Smooth muscle cell (in vitro differentiated cells): ENCODE data around the gene TMEM184C. TPM values are rescaled to one million over a fixed set of nuclear protein-coding genes. Genes with fewer than 3 reads are reported as not detected.
A peak's percentile ranks its signal among the peaks of the same experiment; 100 is the strongest.

Experiments
- DNase-seq: peaks from one replicate; lab custom pipeline; 2025; ENCODE audit not compliant: unreplicated experiment; lab: John Stamatoyannopoulos, UW
- H2AFZ ChIP-seq: fragments of 200-600 bp; sonication (generic); 2 replicates; pipeline ENCODE4 v1.6.0; 2016; ENCODE audit warnings: antibody characterized with exemption, low read depth, mild to moderate bottlenecking
- H3F3A ChIP-seq: fragments of 200-600 bp; sonication (generic); 2 replicates; pipeline ENCODE4 v1.6.0; 2017; ENCODE audit warnings: antibody characterized with exemption, low read depth
- H3K27ac ChIP-seq: fragments of 200-600 bp; sonication (generic); 2 replicates; pipeline ENCODE4 v1.5.1; 2016; ENCODE audit warnings: low read depth, mild to moderate bottlenecking
- H3K27me3 ChIP-seq: fragments of 200-600 bp; sonication (generic); 2 replicates; pipeline ENCODE4 v1.6.1; 2016; ENCODE audit warnings: low read depth, mild to moderate bottlenecking
- H3K36me3 ChIP-seq: fragments of 200-600 bp; sonication (generic); 2 replicates; pipeline ENCODE4 v1.5.1; 2016; ENCODE audit warnings: low read depth
- H3K4me1 ChIP-seq: fragments of 200-600 bp; sonication (generic); 2 replicates; pipeline ENCODE4 v1.5.1; 2016; ENCODE audit warnings: low read depth
- H3K4me2 ChIP-seq: fragments of 200-600 bp; sonication (generic); 2 replicates; pipeline ENCODE4 v1.6.0; 2016; ENCODE audit warnings: mild to moderate bottlenecking
- H3K4me3 ChIP-seq: fragments of 200-600 bp; sonication (generic); 2 replicates; pipeline ENCODE4 v1.5.1; 2016; ENCODE audit warnings: mild to moderate bottlenecking
- H3K79me2 ChIP-seq: fragments of 200-600 bp; sonication (generic); 2 replicates; pipeline ENCODE4 v1.6.0; 2016; ENCODE audit warnings: low read depth, mild to moderate bottlenecking
- H3K9ac ChIP-seq: fragments of 200-600 bp; sonication (generic); 2 replicates; pipeline ENCODE4 v1.6.0; 2016; ENCODE audit warnings: low read depth
- H3K9me3 ChIP-seq: fragments of 200-600 bp; sonication (generic); replicated peaks from 2 replicates; pipeline ENCODE4 v1.5.1; 2016; ENCODE audit warnings: low read depth
- H4K20me1 ChIP-seq: fragments of 200-600 bp; sonication (generic); 2 replicates; pipeline ENCODE4 v1.6.0; 2016; ENCODE audit warnings: low read depth
- CTCF ChIP-seq: fragments of 200-600 bp; sonication (generic); IDR thresholded peaks from 2 replicates; pipeline ENCODE4 v1.5.1; 2017; ENCODE audit warnings: borderline replicate concordance, mild to moderate bottlenecking, antibody characterized with exemption; ENCODE audit not compliant: insufficient read depth, poor library complexity, severe bottlenecking
- WGBS: methylation state at CpG from one replicate; pipeline ENCODE4 v1.1.7; 2016; ENCODE audit warnings: low lambda C conversion rate; 5-methylcytosine and 5-hydroxymethylcytosine counted together
- polyA plus RNA-seq: library from polyadenylated mRNA; unstranded; fragments of >200 nt; fragmentation: Nextera tagmentation; extraction: Ambion mirVana; gene quantifications from 2 replicates; pipeline ENCODE4 v1.2.1, GENCODE V29; 2016
- total RNA-seq: library from RNA; depleted of rRNA; stranded (reverse); fragments of >200 nt; gene quantifications from 2 replicates; pipeline ENCODE4 v1.2.3, GENCODE V29; 2014

The TMEM184C gene
- total and polyA plus RNA-seq, 2 experiments from 2014 or later, result 21.6 to 33.2 TPM

GRCh38 chr4:147683188-147683591 is 66.0 kb downstream of the TMEM184C start:
- H3K9me3 ChIP-seq, result no peaks in the 10 kb centered on the region
- DNase-seq, result peak; percentile 1
- H3K27ac ChIP-seq, result peak overlapping the region; percentile 88
- H3K36me3 ChIP-seq, result no peaks in the 10 kb centered on the region
- H3K4me1 ChIP-seq, result peaks cover 15% of the 10 kb centered on the region
- no peaks in the 10 kb centered on the region for H4K20me1 ChIP-seq
- TF ChIP-seq CTCF, result no peak
- no peaks in the 10 kb centered on the region for H3K27me3 ChIP-seq
- peak overlapping the region; percentile 77 for H3K4me3 ChIP-seq
- peak overlapping the region; percentile 95 for H2AFZ ChIP-seq
- H3K79me2 ChIP-seq, result peaks cover 29% of the 10 kb centered on the region
- peak overlapping the region; percentile 92 for H3K9ac ChIP-seq
- 11% methylated on average over 10 of the region's 10 CpGs for WGBS
- no peaks in the 10 kb centered on the region for H3F3A ChIP-seq
- H3K4me2 ChIP-seq, result peak overlapping the region; percentile 85

GRCh38 chr4:147683717-147684700 is 66.8 kb downstream of the TMEM184C start, which contains the start of gene PRMT9:
PRMT9 (minus strand) TSS chr4:147684163; CDS start chr4:147683987, 176 bp downstream.
- no peaks in the 10 kb centered on the region for H4K20me1 ChIP-seq
- peak within 1 kb of the TSS; percentile 85 for H3K4me2 ChIP-seq
- peak within 1 kb of the TSS; percentile 92 for H3K9ac ChIP-seq
- H3K79me2 ChIP-seq, result peaks cover 29% of the 10 kb centered on the region
- H3K27ac ChIP-seq, result peak within 1 kb of the TSS; percentile 88
- 1% methylated on average over 69 of the region's 69 CpGs for WGBS
- H3K4me1 ChIP-seq, result peaks cover 15% of the 10 kb centered on the region
- TF ChIP-seq CTCF, result no peak
- H3K4me3 ChIP-seq, result peak within 1 kb of the TSS; percentile 77
- H3F3A ChIP-seq, result no peaks in the 10 kb centered on the region
- H2AFZ ChIP-seq, result peak within 1 kb of the TSS; percentile 95
- H3K27me3 ChIP-seq, result no peaks in the 10 kb centered on the region
- no peaks in the 10 kb centered on the region for H3K9me3 ChIP-seq
- no peaks in the 10 kb centered on the region for H3K36me3 ChIP-seq
- peak; percentile 64 for DNase-seq

- H4K20me1 ChIP-seq, result no peaks in the 10 kb centered on the region
- no peak overlapping the region for H3K4me3 ChIP-seq
- H3K27ac ChIP-seq, result no peak overlapping the region
- H3K79me2 ChIP-seq, result no peaks in the 10 kb centered on the region
- H3K9ac ChIP-seq, result no peak overlapping the region
- TF ChIP-seq CTCF, result no peak
- no peaks in the 10 kb centered on the region for H3F3A ChIP-seq
- H3K36me3 ChIP-seq, result no peaks in the 10 kb centered on the region
- H2AFZ ChIP-seq, result no peak overlapping the region
- WGBS, result 89% methylated on average over 4 of the region's 4 CpGs
- H3K9me3 ChIP-seq, result no peaks in the 10 kb centered on the region
- no peaks in the 10 kb centered on the region for H3K27me3 ChIP-seq
- H3K4me2 ChIP-seq, result no peak overlapping the region
- no peak for DNase-seq
- peaks cover 7% of the 10 kb centered on the region for H3K4me1 ChIP-seq
Observed at GRCh38 chr4:147689067-147689466, 71.9 kb downstream of the TMEM184C start.
